ENCODE data around the gene PHACTR1. TPM values are rescaled to one million over a fixed set of nuclear protein-coding genes. Genes with fewer than 3 reads are reported as not detected.

The PHACTR1 gene
- total RNA-seq, 1 experiment from 2014 or later, result not detected

- Histone ChIP-seq H3K27ac (ENCODE audit: low read length) (no peak overlapping the region), H3K79me2 (ENCODE audit: low read length) (no peaks in the 10 kb centered on the region), H2AFZ (ENCODE audit: low read length) (no peak overlapping the region), H3K9me2 (replicated peaks; ENCODE audit: low read length) (no peaks in the 10 kb centered on the region; the same call in 1 of the 2 replicates), H3K4me1 (ENCODE audit: insufficient read depth, low read length) (no peaks in the 10 kb centered on the region), H3K4me3 (ENCODE audit: low read length) (no peak overlapping the region), H3K9ac (ENCODE audit: low read length) (no peak overlapping the region), H3K36me3 (ENCODE audit: low read depth, low read length) (no peaks in the 10 kb centered on the region), H3K9me3 (ENCODE audit: low read length) (no peaks in the 10 kb centered on the region), H3F3A (ENCODE audit: low read length, unreplicated experiment) (no peaks in the 10 kb centered on the region), H3K27me3 (ENCODE audit: low read length) (peaks cover 35% of the 10 kb centered on the region), H4K20me1 (ENCODE audit: low read length) (no peaks in the 10 kb centered on the region), H3K4me2 (ENCODE audit: low read length) (no peak overlapping the region)
- intact Hi-C loops (cut with micrococcal nuclease), result no loop called here
- ATAC-seq (no peak), DNase-seq (no peak)
- BruUV-seq (replicated peaks), result no TSS peak
- TF ChIP-seq EZH2 (IDR thresholded peaks at IDR 0.05; ENCODE audit: low read length, unreplicated experiment) (no peak), EZH2phosphoT487 (IDR thresholded peaks at IDR 0.05; ENCODE audit: borderline replicate concordance, low read length) (no peak)
- TF ChIP-seq, protein P1, sequence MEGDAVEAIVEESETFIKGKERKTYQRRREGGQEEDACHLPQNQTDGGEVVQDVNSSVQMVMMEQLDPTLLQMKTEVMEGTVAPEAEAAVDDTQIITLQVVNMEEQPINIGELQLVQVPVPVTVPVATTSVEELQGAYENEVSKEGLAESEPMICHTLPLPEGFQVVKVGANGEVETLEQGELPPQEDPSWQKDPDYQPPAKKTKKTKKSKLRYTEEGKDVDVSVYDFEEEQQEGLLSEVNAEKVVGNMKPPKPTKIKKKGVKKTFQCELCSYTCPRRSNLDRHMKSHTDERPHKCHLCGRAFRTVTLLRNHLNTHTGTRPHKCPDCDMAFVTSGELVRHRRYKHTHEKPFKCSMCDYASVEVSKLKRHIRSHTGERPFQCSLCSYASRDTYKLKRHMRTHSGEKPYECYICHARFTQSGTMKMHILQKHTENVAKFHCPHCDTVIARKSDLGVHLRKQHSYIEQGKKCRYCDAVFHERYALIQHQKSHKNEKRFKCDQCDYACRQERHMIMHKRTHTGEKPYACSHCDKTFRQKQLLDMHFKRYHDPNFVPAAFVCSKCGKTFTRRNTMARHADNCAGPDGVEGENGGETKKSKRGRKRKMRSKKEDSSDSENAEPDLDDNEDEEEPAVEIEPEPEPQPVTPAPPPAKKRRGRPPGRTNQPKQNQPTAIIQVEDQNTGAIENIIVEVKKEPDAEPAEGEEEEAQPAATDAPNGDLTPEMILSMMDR (conservative IDR thresholded peaks at IDR 0.05; ENCODE audit: low read depth, low read length), result no peak
- POLR2A ChIA-PET (ENCODE audit: unreplicated experiment), result no interaction called here
- CTCF ChIA-PET, result no interaction called here
Measured at GRCh38 chr6:12710921-12711320, 5.6 kb upstream of the PHACTR1 start.

DNA sequence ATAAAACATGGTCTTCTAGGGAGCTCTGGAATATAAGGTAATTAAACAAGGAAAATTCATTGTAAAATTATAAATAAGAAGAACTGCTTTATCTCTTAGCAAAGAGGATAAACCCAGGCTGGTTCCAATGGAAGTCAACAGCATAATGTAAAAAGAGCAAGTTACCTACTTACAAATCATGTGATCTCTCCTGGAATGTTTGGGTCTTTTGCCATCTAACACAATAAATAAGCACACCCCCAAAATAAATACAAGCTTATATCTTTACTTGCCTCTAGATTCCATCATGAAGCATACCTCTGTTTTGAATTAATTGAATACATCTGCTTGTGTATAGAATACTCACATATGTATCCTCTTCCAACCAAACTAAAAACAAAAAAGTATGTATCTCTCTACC lies 2.5 kb upstream of the PHACTR1 start:
- H3K36me3 ChIP-seq (ENCODE audit: low read depth, low read length), result no peaks in the 10 kb centered on the region
- H3K9ac ChIP-seq (ENCODE audit: low read length), result no peak overlapping the region

GRCh38 chr6:12715437-12715836 lies 1.1 kb upstream of the PHACTR1 start:
- BruUV-seq (replicated peaks), result no TSS peak
- H3K27ac ChIP-seq (ENCODE audit: low read length), result no peak overlapping the region
- intact Hi-C loops (cut with micrococcal nuclease), result no loop called here

More for the DNA sequence above, 2.5 kb upstream of the PHACTR1 start:
- Histone ChIP-seq H3K4me3 (ENCODE audit: low read length) (no peak overlapping the region), H3K9me2 (replicated peaks; ENCODE audit: low read length) (no peaks in the 10 kb centered on the region; the same call in 1 of the 2 replicates), H3K79me2 (ENCODE audit: low read length) (no peaks in the 10 kb centered on the region), H3K9me3 (ENCODE audit: low read length) (no peaks in the 10 kb centered on the region), H3K27ac (ENCODE audit: low read length) (no peak overlapping the region), H4K20me1 (ENCODE audit: low read length) (no peaks in the 10 kb centered on the region), H2AFZ (ENCODE audit: low read length) (no peak overlapping the region), H3F3A (ENCODE audit: low read length, unreplicated experiment) (no peaks in the 10 kb centered on the region), H3K27me3 (ENCODE audit: low read length) (peaks cover 63% of the 10 kb centered on the region), H3K4me1 (ENCODE audit: insufficient read depth, low read length) (peaks cover 9% of the 10 kb centered on the region), H3K4me2 (ENCODE audit: low read length) (no peak overlapping the region)
- CTCF ChIA-PET, result no interaction called here
- BruUV-seq (replicated peaks), result no TSS peak
- TF ChIP-seq EZH2 (IDR thresholded peaks at IDR 0.05; ENCODE audit: low read length, unreplicated experiment), result no peak
- TF ChIP-seq, protein P1 (conservative IDR thresholded peaks at IDR 0.05; ENCODE audit: low read depth, low read length), result no peak
- POLR2A ChIA-PET (ENCODE audit: unreplicated experiment), result no interaction called here
- intact Hi-C loops (cut with micrococcal nuclease), result no loop called here
- DNase-seq (no peak), ATAC-seq (no peak)

More at GRCh38 chr6:12715437-12715836, 1.1 kb upstream of the PHACTR1 start:
- Histone ChIP-seq H3K27me3 (ENCODE audit: low read length) (peaks cover 70% of the 10 kb centered on the region), H3K9me2 (replicated peaks; ENCODE audit: low read length) (no peaks in the 10 kb centered on the region; the same call in 1 of the 2 replicates), H3K79me2 (ENCODE audit: low read length) (no peaks in the 10 kb centered on the region), H3K36me3 (ENCODE audit: low read depth, low read length) (no peaks in the 10 kb centered on the region), H3F3A (ENCODE audit: low read length, unreplicated experiment) (no peaks in the 10 kb centered on the region), H3K9ac (ENCODE audit: low read length) (no peak overlapping the region), H2AFZ (ENCODE audit: low read length) (no peak overlapping the region), H3K4me2 (ENCODE audit: low read length) (no peak overlapping the region), H4K20me1 (ENCODE audit: low read length) (no peaks in the 10 kb centered on the region), H3K9me3 (ENCODE audit: low read length) (no peaks in the 10 kb centered on the region), H3K4me1 (ENCODE audit: insufficient read depth, low read length) (peaks cover 9% of the 10 kb centered on the region), H3K4me3 (ENCODE audit: low read length) (no peak overlapping the region)
- ChIA-PET POLR2A (ENCODE audit: unreplicated experiment) (no interaction called here), CTCF (no interaction called here)
- TF ChIP-seq, protein P1 (conservative IDR thresholded peaks at IDR 0.05; ENCODE audit: low read depth, low read length), result no peak
- TF ChIP-seq EZH2 (IDR thresholded peaks at IDR 0.05; ENCODE audit: low read length, unreplicated experiment) (no peak), EZH2phosphoT487 (IDR thresholded peaks at IDR 0.05; ENCODE audit: borderline replicate concordance, low read length) (no peak)
- no peak for ATAC-seq
- no peak for DNase-seq

Measured in PC-3 (cell line).